ENCODE data around the gene SRRT.

The SRRT gene

GRCh38 chr7:100882201-100882600 lies 7.3 kb downstream of the SRRT start:
- no peak for DNase-seq

GRCh38 chr7:100882785-100883526 lies 8.1 kb downstream of the SRRT start:
- DNase-seq = no peak

- no peak for DNase-seq
Measured at GRCh38 chr7:100884736-100885439, 10.0 kb downstream of the SRRT start.

GRCh38 chr7:100885440-100886141 lies 10.7 kb downstream of the SRRT start:
- DNase-seq = no peak

- no peak for DNase-seq
Measured at GRCh38 chr7:100886142-100886935, 11.4 kb downstream of the SRRT start.

- DNase-seq = no peak
Measured at GRCh38 chr7:100886936-100887515, 12.1 kb downstream of the SRRT start.

GRCh38 chr7:100887516-100888290 lies 12.8 kb downstream of the SRRT start:
- no peak for DNase-seq

GRCh38 chr7:100888291-100888987 lies 13.5 kb downstream of the SRRT start:
- no peak for DNase-seq

- no peak for DNase-seq
Measured at GRCh38 chr7:100888988-100889750, 14.3 kb downstream of the SRRT start, which contains the start of gene UFSP1. Gene UFSP1 (minus strand): TSS chr7:100889715. CDS start chr7:100889271, 444 bp downstream.

GRCh38 chr7:100890653-100891567 lies 16.0 kb downstream of the SRRT start:
- DNase-seq = no peak

GRCh38 chr7:100891568-100892247 lies 16.8 kb downstream of the SRRT start:
- DNase-seq = no peak

- DNase-seq = no peak
Measured at GRCh38 chr7:100892364-100893317, 17.7 kb downstream of the SRRT start.

GRCh38 chr7:100893318-100893895 lies 18.5 kb downstream of the SRRT start:
- no peak for DNase-seq

GRCh38 chr7:100893910-100894721 lies 19.2 kb downstream of the SRRT start:
- no peak for DNase-seq

GRCh38 chr7:100894860-100895700 lies 20.2 kb downstream of the SRRT start:
- DNase-seq = no peak
